ENCODE data around the gene DROSHA.

GRCh38 chr5:31415009-31415923, 116.6 kb downstream of the DROSHA start:
- TF ChIP-seq RAD21 (IDR thresholded peaks at IDR 0.05; ENCODE audit: insufficient read depth, low read depth, low read length) (no peak), CTCF (IDR thresholded peaks at IDR 0.05 in 2 of 3, conservative IDR thresholded peaks at IDR 0.05 in 1 of 3; ENCODE audit: control insufficient read depth in 2 of 3, extremely low read depth in 1 of 3, insufficient read depth in 1 of 3, low read depth in 3 of 3, low read length in 3 of 3) (peak in 1 of 3 experiments; percentile 10; a peak in 1 of 6 replicates), SREBF2 (IDR thresholded peaks at IDR 0.05; ENCODE audit: low read length) (no peak), BCL11A (IDR thresholded peaks at IDR 0.05; ENCODE audit: low read depth, low read length) (no peak), TARDBP (IDR thresholded peaks at IDR 0.05; ENCODE audit: borderline replicate concordance) (no peak), ZZZ3 (IDR thresholded peaks at IDR 0.05; ENCODE audit: control insufficient read depth, insufficient read length, low read depth) (no peak), CREB1 (IDR thresholded peaks at IDR 0.05; ENCODE audit: low read depth) (no peak), CHD4 (IDR thresholded peaks at IDR 0.05) (no peak), TAF1 (IDR thresholded peaks at IDR 0.05; ENCODE audit: borderline replicate concordance, low read depth, low read length) (no peak), ZNF207 (IDR thresholded peaks at IDR 0.05; ENCODE audit: borderline replicate concordance) (no peak), POLR2AphosphoS2 (IDR thresholded peaks at IDR 0.05; ENCODE audit: low read depth, low read length) (no peak), TCF7 (IDR thresholded peaks at IDR 0.05; ENCODE audit: borderline replicate concordance) (no peak), CREM (IDR thresholded peaks at IDR 0.05; ENCODE audit: low read depth) (no peak), MYC (IDR thresholded peaks at IDR 0.05; ENCODE audit: insufficient read depth, insufficient read length, insufficient replicate concordance, low read length, severe bottlenecking) (no peak)
